AG04449 (cell line): Measurements from ENCODE around the gene TICAM2.

Source experiments
- CTCF ChIA-PET: fragments of 350-600 bp; formaldehyde crosslinking; extraction: SDS; loops from one replicate; lab custom pipeline; 2021; ENCODE audit warnings: antibody characterized with exemption; lab: Yijun Ruan, JAX
- POLR2A ChIA-PET: fragments of 400-600, 350-600 bp; formaldehyde crosslinking; extraction: SDS; loops from one replicate; lab custom pipeline; 2020; ENCODE audit warnings: antibody characterized with exemption, inconsistent platforms; lab: Yijun Ruan, JAX
- DNase-seq: peaks from one replicate; pipeline ENCODE4 v3.0.0-alpha.2; 2010; ENCODE audit warnings: low read depth, low spot score
- H3K4me3 ChIP-seq: 2 replicates; pipeline ENCODE4 v1.5.1; 2011; ENCODE audit warnings: low read depth, mild to moderate bottlenecking, control low read depth, low read length
- TF ChIP-seq, protein P1 (sequence below): IDR thresholded peaks from one replicate; pipeline ENCODE4 v1.5.1; 2011; ENCODE audit warnings: mild to moderate bottlenecking, moderate library complexity, low read length, control low read depth, inconsistent platforms; ENCODE audit not compliant: insufficient read depth; ENCODE audit errors: missing control alignments

Gene TICAM2

DNA sequence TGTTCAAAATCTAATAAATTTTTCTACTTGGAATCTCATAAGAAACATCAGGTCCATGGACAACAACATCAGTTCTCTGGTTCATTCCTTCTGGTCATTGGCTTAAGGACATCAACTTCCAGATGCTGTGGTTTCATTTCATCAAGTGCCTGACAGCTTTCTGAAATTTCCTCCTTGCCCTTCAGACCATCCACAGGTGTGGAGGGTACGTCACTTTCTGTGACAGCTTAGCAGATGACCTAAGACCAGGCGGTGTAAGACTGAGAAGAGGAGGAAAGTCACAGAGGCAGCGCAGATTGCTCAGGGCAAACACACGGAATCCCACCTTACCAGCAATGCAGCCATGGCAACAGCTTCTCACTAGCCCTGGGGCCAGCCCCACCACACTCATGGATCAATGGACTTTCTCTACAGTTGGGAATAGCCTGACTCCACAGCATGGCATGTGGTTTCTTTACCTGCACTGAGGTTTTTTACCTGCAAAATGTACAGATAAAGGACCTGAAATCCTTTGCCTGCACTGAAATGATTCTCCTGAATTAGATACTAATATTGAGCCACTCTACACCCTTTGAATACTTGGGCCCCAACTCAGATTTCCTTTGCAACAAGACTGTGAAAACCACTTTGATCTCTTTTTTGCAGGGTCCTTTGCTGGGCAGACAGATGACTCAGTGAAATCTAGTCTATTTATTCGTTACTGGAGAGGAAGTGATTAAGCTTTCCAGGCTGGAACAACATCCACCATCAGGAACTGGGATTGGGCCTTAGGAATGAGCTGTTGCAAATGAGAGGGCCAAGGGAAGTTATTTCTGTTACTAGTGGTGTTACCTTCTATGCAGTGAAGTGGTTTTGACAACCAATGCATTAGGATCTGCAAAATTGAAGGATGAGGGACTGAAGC is 26.9 kb downstream of the TICAM2 start:
- ChIA-PET CTCF (interaction anchor here (0.7 to 8.9 kb wide), 12 partner anchors 9 to 267 kb away, joined by 3 to 83 read pairs (median 4); no protein-coding TSS in a partner anchor), POLR2A (interaction anchor here (0.7 kb wide), 2 partner anchors 32 to 205 kb away, joined by 4 to 6 read pairs; no protein-coding TSS in a partner anchor)
- TF ChIP-seq, protein P1, sequence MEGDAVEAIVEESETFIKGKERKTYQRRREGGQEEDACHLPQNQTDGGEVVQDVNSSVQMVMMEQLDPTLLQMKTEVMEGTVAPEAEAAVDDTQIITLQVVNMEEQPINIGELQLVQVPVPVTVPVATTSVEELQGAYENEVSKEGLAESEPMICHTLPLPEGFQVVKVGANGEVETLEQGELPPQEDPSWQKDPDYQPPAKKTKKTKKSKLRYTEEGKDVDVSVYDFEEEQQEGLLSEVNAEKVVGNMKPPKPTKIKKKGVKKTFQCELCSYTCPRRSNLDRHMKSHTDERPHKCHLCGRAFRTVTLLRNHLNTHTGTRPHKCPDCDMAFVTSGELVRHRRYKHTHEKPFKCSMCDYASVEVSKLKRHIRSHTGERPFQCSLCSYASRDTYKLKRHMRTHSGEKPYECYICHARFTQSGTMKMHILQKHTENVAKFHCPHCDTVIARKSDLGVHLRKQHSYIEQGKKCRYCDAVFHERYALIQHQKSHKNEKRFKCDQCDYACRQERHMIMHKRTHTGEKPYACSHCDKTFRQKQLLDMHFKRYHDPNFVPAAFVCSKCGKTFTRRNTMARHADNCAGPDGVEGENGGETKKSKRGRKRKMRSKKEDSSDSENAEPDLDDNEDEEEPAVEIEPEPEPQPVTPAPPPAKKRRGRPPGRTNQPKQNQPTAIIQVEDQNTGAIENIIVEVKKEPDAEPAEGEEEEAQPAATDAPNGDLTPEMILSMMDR: no peak
- DNase-seq: no peak
- no peak overlapping the region for H3K4me3 ChIP-seq

DNA sequence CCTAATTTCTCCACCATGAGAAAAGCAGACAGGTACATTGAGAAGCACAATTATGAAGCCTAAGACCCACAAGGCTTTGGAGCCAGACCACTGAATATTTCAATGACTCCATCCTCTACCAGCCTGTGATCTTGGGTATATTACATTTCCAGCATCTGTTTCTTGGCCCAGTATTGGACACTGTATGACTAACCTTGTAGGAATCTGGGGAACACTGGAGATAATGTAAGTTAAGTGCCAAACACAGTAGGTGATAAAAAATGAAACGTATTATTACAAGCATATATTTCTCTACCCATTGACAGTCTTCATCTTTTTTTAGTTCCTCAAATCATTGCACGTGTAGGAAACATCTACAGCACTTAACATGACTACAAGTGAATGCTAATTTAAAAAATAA is 29.1 kb downstream of the TICAM2 start:
- POLR2A ChIA-PET: no interaction called here
- TF ChIP-seq, protein P1: no peak
- H3K4me3 ChIP-seq: no peak overlapping the region
- CTCF ChIA-PET: interaction anchor here (1.2 to 8.9 kb wide), 3 partner anchors 42 to 265 kb away, joined by 3 to 83 read pairs (median 5); no protein-coding TSS in a partner anchor
- no peak for DNase-seq

DNA sequence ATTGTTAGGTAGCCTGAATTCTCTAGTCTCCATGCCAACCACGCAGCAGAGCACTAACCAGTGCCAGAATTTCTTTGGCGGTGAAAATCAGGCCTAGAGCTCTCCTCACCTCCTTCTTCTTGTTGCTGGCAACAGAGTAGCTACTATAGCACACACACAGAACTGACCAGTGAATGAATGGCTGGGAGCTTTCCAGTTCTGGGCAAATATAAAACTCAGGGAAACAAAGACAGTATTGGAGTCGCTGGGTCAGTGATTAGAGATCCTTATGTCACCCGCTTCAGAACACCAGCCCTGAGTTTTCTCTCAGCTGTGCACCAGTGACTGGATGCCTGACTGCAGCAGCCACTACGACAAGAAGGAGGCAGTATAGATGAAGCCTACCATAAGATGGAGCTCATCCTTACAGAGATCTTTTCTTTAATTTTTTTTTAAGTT is 30.8 kb downstream of the TICAM2 start:
- TF ChIP-seq, protein P1: no peak
- POLR2A ChIA-PET: interaction anchor here (0.5 kb wide), 1 partner anchor 10 kb away, joined by 3 read pairs; no protein-coding TSS in a partner anchor
- CTCF ChIA-PET: interaction anchor here (0.8 to 8.9 kb wide), 4 partner anchors 14 to 263 kb away, joined by 3 to 83 read pairs (median 14); no protein-coding TSS in a partner anchor
- no peak overlapping the region for H3K4me3 ChIP-seq
- DNase-seq: no peak

DNA sequence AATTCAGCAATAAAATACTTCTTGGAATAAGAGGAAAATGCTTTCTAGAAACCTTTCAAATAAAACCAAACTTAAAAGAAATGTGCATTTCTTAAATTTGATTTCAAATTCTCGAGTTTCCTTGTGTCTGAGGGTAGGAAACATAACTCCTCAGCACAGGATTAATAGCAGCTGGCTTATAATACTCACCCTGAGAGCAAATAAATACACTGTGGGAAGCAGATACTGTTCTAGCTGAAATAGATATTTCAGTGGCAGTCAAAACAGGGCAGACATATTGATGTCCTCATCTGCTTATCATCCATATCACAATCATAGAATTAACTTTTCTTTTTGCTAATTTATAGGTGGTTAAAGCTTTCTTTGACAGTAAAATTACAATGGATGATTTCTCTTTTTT is 33.6 kb downstream of the TICAM2 start:
- ChIA-PET POLR2A (no interaction called here), CTCF (interaction anchor here (3.6 kb wide), 1 partner anchor 191 kb away, joined by 25 read pairs; no protein-coding TSS in a partner anchor)
- H3K4me3 ChIP-seq: no peak overlapping the region
- DNase-seq: no peak
- TF ChIP-seq, protein P1: no peak

DNA sequence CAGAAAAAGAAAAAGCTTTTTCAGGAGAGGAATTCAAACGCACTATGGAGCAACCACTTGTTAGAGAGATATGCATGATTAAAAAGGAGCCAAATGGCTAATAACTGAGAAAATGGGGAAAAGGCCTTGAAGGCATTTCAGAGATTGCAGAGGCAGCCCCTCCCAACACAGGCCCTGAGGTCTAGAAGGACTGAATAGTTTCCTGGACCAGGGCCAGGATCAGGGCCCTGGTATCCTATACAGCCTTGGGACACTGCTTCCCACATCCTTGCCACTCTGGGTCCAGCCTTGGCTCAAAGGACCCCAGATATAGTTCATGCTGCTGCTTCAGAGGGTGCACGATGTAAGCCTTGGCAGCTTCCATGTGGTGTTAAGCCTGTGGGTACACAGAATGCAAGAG is 37.0 kb downstream of the TICAM2 start:
- ChIA-PET CTCF (no interaction called here), POLR2A (no interaction called here)

More for the DNA sequence above, 37.0 kb downstream of the TICAM2 start:
- H3K4me3 ChIP-seq: no peak overlapping the region
- TF ChIP-seq, protein P1: no peak
- DNase-seq: no peak
